Suprapubic skin (tissue), 3 donors: Measurements from ENCODE around the gene CLEC18B.

Experiments
- EP300 ChIP-seq: sonication (generic); formaldehyde crosslinking; IDR thresholded peaks from one replicate; pipeline ENCODE4 v1.6.1; 2017; ENCODE audit warnings: antibody characterized with exemption
- POLR2A ChIP-seq, 2 donors: fragments of 450-650 bp; IDR thresholded peaks; one replicate each; pipeline ENCODE4 v1.6.1; 2017; ENCODE audit warnings: antibody characterized with exemption in 2 of 2, mild to moderate bottlenecking in 2 of 2, moderate library complexity in 2 of 2
- TF ChIP-seq, protein P1 (sequence below), 2 donors: fragments of 200-600 bp in 1 of 2; fragments of 450-650 bp in 1 of 2; sonication (generic) in 1 of 2; IDR thresholded peaks; one replicate each; pipeline ENCODE4 v1.5.1; 2016 to 2019; ENCODE audit warnings: antibody characterized with exemption in 2 of 2, mild to moderate bottlenecking in 1 of 2, moderate library complexity in 1 of 2

GRCh38 chr16:74450236-74450635 is 29.0 kb upstream of the CLEC18B start:
- no peak for TF ChIP-seq EP300
- TF ChIP-seq, protein P1, sequence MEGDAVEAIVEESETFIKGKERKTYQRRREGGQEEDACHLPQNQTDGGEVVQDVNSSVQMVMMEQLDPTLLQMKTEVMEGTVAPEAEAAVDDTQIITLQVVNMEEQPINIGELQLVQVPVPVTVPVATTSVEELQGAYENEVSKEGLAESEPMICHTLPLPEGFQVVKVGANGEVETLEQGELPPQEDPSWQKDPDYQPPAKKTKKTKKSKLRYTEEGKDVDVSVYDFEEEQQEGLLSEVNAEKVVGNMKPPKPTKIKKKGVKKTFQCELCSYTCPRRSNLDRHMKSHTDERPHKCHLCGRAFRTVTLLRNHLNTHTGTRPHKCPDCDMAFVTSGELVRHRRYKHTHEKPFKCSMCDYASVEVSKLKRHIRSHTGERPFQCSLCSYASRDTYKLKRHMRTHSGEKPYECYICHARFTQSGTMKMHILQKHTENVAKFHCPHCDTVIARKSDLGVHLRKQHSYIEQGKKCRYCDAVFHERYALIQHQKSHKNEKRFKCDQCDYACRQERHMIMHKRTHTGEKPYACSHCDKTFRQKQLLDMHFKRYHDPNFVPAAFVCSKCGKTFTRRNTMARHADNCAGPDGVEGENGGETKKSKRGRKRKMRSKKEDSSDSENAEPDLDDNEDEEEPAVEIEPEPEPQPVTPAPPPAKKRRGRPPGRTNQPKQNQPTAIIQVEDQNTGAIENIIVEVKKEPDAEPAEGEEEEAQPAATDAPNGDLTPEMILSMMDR (IDR thresholded peaks at IDR 0.05) = no peak
- TF ChIP-seq POLR2A (IDR thresholded peaks at IDR 0.05) = no peak
